IPS-18c (cell line): ENCODE data around the gene RIMS4.

Experiments
- H3K4me3 ChIP-seq: 2 replicates; pipeline ENCODE4 v1.7.0; 2013; ENCODE audit warnings: low read depth, mild to moderate bottlenecking, low read length, moderate library complexity; ENCODE audit not compliant: insufficient read depth
- H3K9me3 ChIP-seq: one replicate; pipeline ENCODE4 v1.6.1; 2013; ENCODE audit warnings: mild to moderate bottlenecking, low read length, moderate library complexity; ENCODE audit not compliant: control insufficient read depth, insufficient read depth

RIMS4 gene

GRCh38 chr20:44810391-44811149 is at the start of gene RIMS4:
Gene RIMS4 (minus strand): TSS chr20:44810546. CDS start chr20:44810271, 275 bp downstream.
- H3K9me3 ChIP-seq: no peaks in the 10 kb centered on the region
- H3K4me3 ChIP-seq: peak within 1 kb of the TSS; percentile 71

- no peaks in the 10 kb centered on the region for H3K9me3 ChIP-seq
- H3K4me3 ChIP-seq: no peak overlapping the region
These were observed 48.4 kb upstream of the RIMS4 start for GRCh38 chr20:44858606-44859360.

GRCh38 chr20:44856856-44857448 is 46.6 kb upstream of the RIMS4 start:
- no peaks in the 10 kb centered on the region for H3K9me3 ChIP-seq
- H3K4me3 ChIP-seq: no peak overlapping the region

- H3K4me3 ChIP-seq: no peak overlapping the region
- H3K9me3 ChIP-seq: no peaks in the 10 kb centered on the region
These were observed 46.1 kb upstream of the RIMS4 start for GRCh38 chr20:44856442-44856841.

- no peak overlapping the region for H3K4me3 ChIP-seq
- H3K9me3 ChIP-seq: no peaks in the 10 kb centered on the region
These were observed 41.2 kb upstream of the RIMS4 start for GRCh38 chr20:44851545-44851944.

GRCh38 chr20:44850837-44851236 is 40.5 kb upstream of the RIMS4 start:
- Histone ChIP-seq H3K9me3 (no peaks in the 10 kb centered on the region), H3K4me3 (no peak overlapping the region)

- no peak overlapping the region for H3K4me3 ChIP-seq
- no peaks in the 10 kb centered on the region for H3K9me3 ChIP-seq
These were observed 39.9 kb upstream of the RIMS4 start for GRCh38 chr20:44850272-44850671.

- no peak overlapping the region for H3K4me3 ChIP-seq
- H3K9me3 ChIP-seq: no peaks in the 10 kb centered on the region
These were observed 39.4 kb upstream of the RIMS4 start for GRCh38 chr20:44849703-44850102.

- H3K4me3 ChIP-seq: no peak overlapping the region
These were observed 38.1 kb upstream of the RIMS4 start for GRCh38 chr20:44848254-44849015.

GRCh38 chr20:44843876-44844275 is 33.5 kb upstream of the RIMS4 start:
- Histone ChIP-seq H3K9me3 (no peaks in the 10 kb centered on the region), H3K4me3 (no peak overlapping the region)

More at GRCh38 chr20:44848254-44849015, 38.1 kb upstream of the RIMS4 start:
- H3K9me3 ChIP-seq: no peaks in the 10 kb centered on the region

- Histone ChIP-seq H3K4me3 (no peak overlapping the region), H3K9me3 (no peaks in the 10 kb centered on the region)
These were observed 31.6 kb upstream of the RIMS4 start for GRCh38 chr20:44841955-44842354.

- H3K9me3 ChIP-seq: no peaks in the 10 kb centered on the region
These were observed 30.5 kb upstream of the RIMS4 start for GRCh38 chr20:44840826-44841225.

GRCh38 chr20:44839481-44839880 is 29.1 kb upstream of the RIMS4 start:
- no peaks in the 10 kb centered on the region for H3K9me3 ChIP-seq

More at GRCh38 chr20:44840826-44841225, 30.5 kb upstream of the RIMS4 start:
- no peak overlapping the region for H3K4me3 ChIP-seq

GRCh38 chr20:44838521-44838920 is 28.2 kb upstream of the RIMS4 start:
- no peak overlapping the region for H3K4me3 ChIP-seq
- H3K9me3 ChIP-seq: no peaks in the 10 kb centered on the region

More at GRCh38 chr20:44839481-44839880, 29.1 kb upstream of the RIMS4 start:
- H3K4me3 ChIP-seq: no peak overlapping the region

- no peaks in the 10 kb centered on the region for H3K9me3 ChIP-seq
- H3K4me3 ChIP-seq: no peak overlapping the region
These were observed 27.6 kb upstream of the RIMS4 start for GRCh38 chr20:44837946-44838345.

- Histone ChIP-seq H3K4me3 (no peak overlapping the region), H3K9me3 (no peaks in the 10 kb centered on the region)
These were observed 26.3 kb upstream of the RIMS4 start for GRCh38 chr20:44836601-44837120.

GRCh38 chr20:44835661-44836221 is 25.4 kb upstream of the RIMS4 start:
- Histone ChIP-seq H3K9me3 (no peaks in the 10 kb centered on the region), H3K4me3 (no peak overlapping the region)
